ENCODE measurements around the gene CLPSL2.
A peak's percentile ranks its signal among the peaks of the same experiment; 100 is the strongest.

CLPSL2 gene

DNA sequence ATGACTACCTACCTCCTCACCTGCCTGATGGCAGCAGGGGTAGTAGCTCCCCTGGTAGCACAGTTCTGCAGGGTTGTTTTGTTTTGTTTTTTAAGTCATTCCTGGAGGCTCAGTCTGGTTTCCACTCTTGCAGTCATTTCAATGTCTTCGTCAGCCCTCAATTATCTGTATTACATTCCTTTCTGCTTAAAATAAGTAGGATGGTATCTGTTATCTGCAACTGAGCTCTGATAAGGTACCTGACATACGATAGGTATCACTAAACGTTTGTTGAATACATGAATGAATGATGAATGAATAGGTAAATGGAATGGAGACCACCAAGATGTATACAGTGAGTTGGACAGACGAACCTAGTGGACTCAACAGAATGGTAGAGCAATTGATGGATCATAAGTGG, 7.2 kb upstream of the CLPSL2 start:
- TF ChIP-seq, protein P1, sequence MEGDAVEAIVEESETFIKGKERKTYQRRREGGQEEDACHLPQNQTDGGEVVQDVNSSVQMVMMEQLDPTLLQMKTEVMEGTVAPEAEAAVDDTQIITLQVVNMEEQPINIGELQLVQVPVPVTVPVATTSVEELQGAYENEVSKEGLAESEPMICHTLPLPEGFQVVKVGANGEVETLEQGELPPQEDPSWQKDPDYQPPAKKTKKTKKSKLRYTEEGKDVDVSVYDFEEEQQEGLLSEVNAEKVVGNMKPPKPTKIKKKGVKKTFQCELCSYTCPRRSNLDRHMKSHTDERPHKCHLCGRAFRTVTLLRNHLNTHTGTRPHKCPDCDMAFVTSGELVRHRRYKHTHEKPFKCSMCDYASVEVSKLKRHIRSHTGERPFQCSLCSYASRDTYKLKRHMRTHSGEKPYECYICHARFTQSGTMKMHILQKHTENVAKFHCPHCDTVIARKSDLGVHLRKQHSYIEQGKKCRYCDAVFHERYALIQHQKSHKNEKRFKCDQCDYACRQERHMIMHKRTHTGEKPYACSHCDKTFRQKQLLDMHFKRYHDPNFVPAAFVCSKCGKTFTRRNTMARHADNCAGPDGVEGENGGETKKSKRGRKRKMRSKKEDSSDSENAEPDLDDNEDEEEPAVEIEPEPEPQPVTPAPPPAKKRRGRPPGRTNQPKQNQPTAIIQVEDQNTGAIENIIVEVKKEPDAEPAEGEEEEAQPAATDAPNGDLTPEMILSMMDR (conservative IDR thresholded peaks at IDR 0.05), result no peak
- no peak for TF ChIP-seq ZFX (IDR thresholded peaks at IDR 0.05)
- no peak overlapping the region for H3K27ac ChIP-seq

GRCh38 chr6:35771343-35771627, 5.1 kb upstream of the CLPSL2 start:
- TF ChIP-seq ZFX (IDR thresholded peaks at IDR 0.05), result no peak
- TF ChIP-seq, protein P1 (conservative IDR thresholded peaks at IDR 0.05), result no peak
- no peak overlapping the region for H3K27ac ChIP-seq

GRCh38 chr6:35774116-35774794, 2.1 kb upstream of the CLPSL2 start:
- no peak for TF ChIP-seq ZFX (IDR thresholded peaks at IDR 0.05)
- TF ChIP-seq, protein P1 (conservative IDR thresholded peaks at IDR 0.05), result no peak
- H3K27ac ChIP-seq, result no peak overlapping the region

DNA sequence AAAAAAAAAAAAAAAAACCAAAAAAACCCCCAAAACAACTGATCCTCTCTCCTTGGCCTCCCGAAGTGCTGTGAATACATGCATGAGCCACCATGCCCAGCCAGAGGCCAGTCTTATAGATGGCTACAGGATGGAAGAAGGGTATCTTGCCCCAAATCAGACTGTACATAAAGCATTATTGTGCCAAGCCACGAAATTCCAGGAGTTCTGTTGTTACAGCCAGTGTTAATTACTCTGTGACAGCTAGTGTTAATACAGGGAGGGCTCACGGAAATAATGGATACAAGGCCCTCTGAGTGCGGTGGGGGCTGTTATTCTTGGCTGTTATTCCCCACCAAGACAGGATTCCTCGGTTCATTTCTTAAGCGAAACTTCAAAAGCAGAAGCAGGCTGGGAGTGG, 1.4 kb upstream of the CLPSL2 start:
- H3K27ac ChIP-seq, result no peak overlapping the region
- no peak for TF ChIP-seq ZFX (IDR thresholded peaks at IDR 0.05)
- TF ChIP-seq, protein P1 (conservative IDR thresholded peaks at IDR 0.05), result no peak

DNA sequence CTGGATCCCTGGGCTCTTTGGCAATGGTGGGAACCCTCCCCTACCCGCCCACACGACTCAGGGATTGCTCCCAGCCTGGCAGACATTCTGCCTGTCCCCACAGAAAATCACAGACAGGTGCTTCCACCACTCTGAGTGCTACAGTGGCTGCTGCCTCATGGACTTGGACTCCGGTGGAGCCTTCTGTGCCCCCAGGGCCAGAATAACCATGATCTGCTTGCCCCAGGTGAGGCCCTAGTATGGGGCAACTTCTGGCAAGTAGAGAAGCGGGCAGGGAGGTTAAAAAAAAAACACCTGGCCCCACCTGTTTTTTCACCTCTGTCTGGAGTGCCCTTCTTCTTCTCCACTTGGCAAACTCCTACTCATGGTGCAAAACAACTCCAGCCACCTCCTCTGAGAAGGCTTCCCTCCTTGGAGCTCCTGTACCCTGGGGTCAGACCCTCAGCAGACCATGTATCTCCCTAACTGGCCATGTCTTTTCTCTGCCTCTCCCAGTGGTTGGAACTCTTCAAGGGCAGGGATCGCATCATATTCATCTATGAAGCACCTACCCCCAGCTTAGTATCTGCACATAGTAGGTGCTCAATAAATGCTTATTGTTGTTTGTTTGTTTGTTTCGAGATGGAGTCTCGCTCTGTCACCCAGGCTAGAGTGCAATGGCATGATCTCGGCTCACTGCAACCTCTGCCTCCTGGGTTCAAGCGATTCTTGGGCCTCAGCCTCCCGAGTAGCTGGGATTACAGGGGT, 1.1 kb downstream of the CLPSL2 start:
- peak overlapping the region; percentile 12; the same call in 1 of the 2 replicates for H3K27ac ChIP-seq
- no peak for TF ChIP-seq ZFX (IDR thresholded peaks at IDR 0.05)
- TF ChIP-seq, protein P1 (conservative IDR thresholded peaks at IDR 0.05), result no peak

GRCh38 chr6:35778437-35778836, 2.0 kb downstream of the CLPSL2 start:
- peak overlapping the region; percentile 12 for H3K27ac ChIP-seq
- TF ChIP-seq, protein P1 (conservative IDR thresholded peaks at IDR 0.05), result no peak
- TF ChIP-seq ZFX (IDR thresholded peaks at IDR 0.05), result no peak

DNA sequence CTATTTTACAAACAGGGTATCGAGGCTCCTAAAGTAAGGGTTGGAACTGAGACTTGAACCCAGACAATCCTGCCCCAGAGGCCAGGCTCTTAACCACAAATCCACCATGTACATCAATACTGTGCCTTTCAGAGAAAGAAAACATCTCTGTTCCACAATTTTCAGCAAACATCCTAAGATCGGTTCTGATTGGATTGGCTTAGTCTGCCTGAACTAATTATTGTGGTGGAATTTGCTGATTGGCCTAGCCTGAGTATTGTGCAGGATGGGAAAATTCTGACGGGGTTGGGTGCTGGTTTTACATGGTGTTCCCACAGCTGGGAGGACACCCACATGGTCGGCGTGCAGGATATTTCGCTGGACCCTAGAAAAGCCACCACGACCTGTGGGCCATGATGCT, 4.3 kb downstream of the CLPSL2 start, which contains the start of gene CLPSL1:
Gene CLPSL1, plus strand, starts transcription at position 301 of the 400 bp plus-strand sequence. Its CDS starts 92 bp downstream, at position 393.
- no peak for TF ChIP-seq ZFX (IDR thresholded peaks at IDR 0.05)
- TF ChIP-seq, protein P1 (conservative IDR thresholded peaks at IDR 0.05), result no peak
- H3K27ac ChIP-seq, result peak within 1 kb of the TSS; percentile 75
